Stomach (tissue), 9 donors: ENCODE measurements around the gene COA8. TPM values are rescaled to one million over a fixed set of nuclear protein-coding genes. Genes with fewer than 3 reads are reported as not detected.

Experiments
- DNase-seq, 2 donors: peaks; one replicate each; pipeline versions ENCODE4 v3.0.0 to v3.0.0-alpha.2; 2013 to 2019
- H3K27ac ChIP-seq, 5 donors: fragments of 200-600 bp in 4 of 5; sonication (generic) in 4 of 5; one replicate each; pipeline ENCODE4 v1.5.1; 2013 to 2019; ENCODE audit warnings: mild to moderate bottlenecking in 1 of 5, moderate library complexity in 1 of 5
- H3K27me3 ChIP-seq, 3 donors: fragments of 200-600 bp; sonication (generic); one replicate each; pipeline ENCODE4 v1.5.1; 2017 to 2019; ENCODE audit warnings: mixed run types in 1 of 3
- H3K36me3 ChIP-seq, 4 donors: fragments of 200-600 bp; sonication (generic); 1 replicate in 3 of 4; 2 replicates in 1 of 4; pipeline ENCODE4 v1.5.1; 2016 to 2019
- H3K4me1 ChIP-seq, 4 donors: fragments of 200-600 bp; sonication (generic); one replicate each; pipeline ENCODE4 v1.5.1; 2016 to 2019
- H3K4me3 ChIP-seq, 4 donors: fragments of 200-600 bp; sonication (generic) in 3 of 4; one replicate each; pipeline ENCODE4 v1.5.1; 2016 to 2019; ENCODE audit warnings: mild to moderate bottlenecking in 1 of 4
- H3K9me3 ChIP-seq, 4 donors: fragments of 200-600 bp; sonication (generic); one replicate each; pipeline ENCODE4 v1.5.1; 2016 to 2019
- EP300 ChIP-seq: sonication (generic); formaldehyde crosslinking; IDR thresholded peaks from one replicate; pipeline ENCODE4 v1.6.1; 2017; ENCODE audit warnings: antibody characterized with exemption
- POLR2A ChIP-seq, 4 donors: fragments of 450-650 bp; IDR thresholded peaks; one replicate each; pipeline ENCODE4 v1.6.1; 2016; ENCODE audit warnings: antibody characterized with exemption in 4 of 4, control low read depth in 2 of 4, mild to moderate bottlenecking in 1 of 4, moderate library complexity in 1 of 4
- POLR2AphosphoS5 ChIP-seq, 3 donors: sonication (generic); formaldehyde crosslinking; IDR thresholded peaks; one replicate each; pipeline ENCODE4 v1.6.1; 2016; ENCODE audit warnings: antibody characterized with exemption in 3 of 3
- WGBS, 5 donors: extraction: QIAGEN DNeasy Blood & Tissue Kit in 3 of 5; methylation state at CpG; one replicate each; pipeline versions ENCODE4 v1.1.5 to v1.1.7; 2013 to 2018; 5-methylcytosine and 5-hydroxymethylcytosine counted together
- intact Hi-C: fragments of 100-400 bp; cut with DNase I; formaldehyde crosslinking; loops from one replicate; pipeline ENCODE4 v1.15.1; 2023; ENCODE audit warnings: low total_unique reads
- polyA plus RNA-seq, 3 donors: library from polyadenylated mRNA; stranded (reverse); fragments of 200-250 nt; gene quantifications; one replicate each; pipeline ENCODE4 v1.2.3, GENCODE V29; 2013
- total RNA-seq, 5 donors: library from RNA; depleted of rRNA; stranded (reverse); fragments of >200 nt; gene quantifications; one replicate each; pipeline versions ENCODE4 v1.1.0 to v1.2.3, GENCODE V29; 2014 to 2016
- TF ChIP-seq, protein P1 (sequence below), 7 experiments: fragments of 450-650 bp in 4 of 7; fragments of 200-600 bp in 3 of 7; sonication (generic) in 3 of 7; IDR thresholded peaks; one replicate each; pipeline ENCODE4 v1.5.1; 2016 to 2019; ENCODE audit warnings: antibody characterized with exemption in 7 of 7, control low read depth in 2 of 7, mild to moderate bottlenecking in 1 of 7
- donor health status: healthy with polysubstance abuse.
- donor health status: Bipolar disorder and iron deficiency.
- donor health status: healthy.

The COA8 gene
- total and polyA plus RNA-seq, 8 donors, result 6.4 to 96.5 (median 21.0) TPM

- peak; percentile 76 to 89 (median 77) for TF ChIP-seq POLR2AphosphoS5 (IDR thresholded peaks at IDR 0.05)
- TF ChIP-seq POLR2A (IDR thresholded peaks at IDR 0.05), result no peak
- H3K36me3 ChIP-seq, result peaks cover 11 to 75% (median 60%) of the 10 kb centered on the region in 4 donors
- peak; percentile 96 for DNase-seq
- no peaks in the 10 kb centered on the region for H3K9me3 ChIP-seq
- H3K4me3 ChIP-seq, result peak overlapping the region in 1 of 4 donors; percentile 20
- intact Hi-C loops, result no loop called here
- no peaks in the 10 kb centered on the region for H3K27me3 ChIP-seq
- H3K27ac ChIP-seq, result peak overlapping the region; percentile 78 to 89 (median 85)
- peaks cover 36 to 61% (median 48%) of the 10 kb centered on the region in 4 donors for H3K4me1 ChIP-seq
- WGBS, 5 donors, result 14 to 36% (median 17%) methylated on average over 9 of the region's 9 CpGs
Observed at GRCh38 chr14:103576371-103577024, 13.7 kb downstream of the COA8 start.

DNA sequence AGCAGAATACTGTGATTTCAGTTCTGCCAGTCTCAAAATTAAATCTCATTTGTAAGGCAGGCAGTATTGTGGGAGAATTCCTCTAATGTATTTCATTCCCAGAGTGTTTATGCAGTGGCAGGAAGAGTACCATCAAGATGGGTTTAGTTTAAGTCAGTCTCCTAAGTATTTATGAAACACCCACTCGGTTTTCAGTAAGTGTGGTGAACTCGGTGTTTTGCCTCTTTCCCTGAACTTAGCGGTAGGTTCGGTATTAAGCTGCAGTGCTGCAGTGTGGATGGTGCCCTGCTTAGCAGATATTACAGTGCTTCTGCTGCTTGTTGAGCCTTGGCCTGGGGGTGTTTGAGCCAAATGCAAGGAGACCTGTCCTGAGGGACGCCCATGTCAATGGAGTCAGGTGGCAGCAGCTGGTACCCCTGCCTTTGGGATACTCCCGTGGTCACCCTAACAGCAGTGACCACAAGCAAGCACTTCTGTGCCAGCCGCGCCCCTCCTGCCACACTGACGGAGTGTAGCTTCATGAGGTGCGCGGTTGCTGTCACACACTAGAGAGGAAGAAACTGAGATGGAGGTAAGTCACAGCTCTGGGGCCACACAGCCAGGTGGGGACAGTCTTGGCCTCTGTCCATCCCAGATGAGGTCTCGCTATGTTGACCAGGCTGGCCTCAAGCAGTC is 15.8 kb downstream of the COA8 start:
- DNase-seq, result no peak
- H3K27ac ChIP-seq, result no peak overlapping the region
- H3K36me3 ChIP-seq, result peaks cover 11 to 69% (median 60%) of the 10 kb centered on the region in 4 donors

GRCh38 chr14:103581206-103581605 is 18.4 kb downstream of the COA8 start:
- Histone ChIP-seq H3K36me3 (peaks cover 11 to 48% (median 45%) of the 10 kb centered on the region in 4 donors), H3K4me3 (no peak overlapping the region), H3K9me3 (no peaks in the 10 kb centered on the region), H3K27ac (no peak overlapping the region), H3K4me1 (peaks cover 13 to 17% (median 15%) of the 10 kb centered on the region in 4 donors), H3K27me3 (no peaks in the 10 kb centered on the region)
- intact Hi-C loops, result no loop called here
- no peak for DNase-seq
- TF ChIP-seq, protein P1, sequence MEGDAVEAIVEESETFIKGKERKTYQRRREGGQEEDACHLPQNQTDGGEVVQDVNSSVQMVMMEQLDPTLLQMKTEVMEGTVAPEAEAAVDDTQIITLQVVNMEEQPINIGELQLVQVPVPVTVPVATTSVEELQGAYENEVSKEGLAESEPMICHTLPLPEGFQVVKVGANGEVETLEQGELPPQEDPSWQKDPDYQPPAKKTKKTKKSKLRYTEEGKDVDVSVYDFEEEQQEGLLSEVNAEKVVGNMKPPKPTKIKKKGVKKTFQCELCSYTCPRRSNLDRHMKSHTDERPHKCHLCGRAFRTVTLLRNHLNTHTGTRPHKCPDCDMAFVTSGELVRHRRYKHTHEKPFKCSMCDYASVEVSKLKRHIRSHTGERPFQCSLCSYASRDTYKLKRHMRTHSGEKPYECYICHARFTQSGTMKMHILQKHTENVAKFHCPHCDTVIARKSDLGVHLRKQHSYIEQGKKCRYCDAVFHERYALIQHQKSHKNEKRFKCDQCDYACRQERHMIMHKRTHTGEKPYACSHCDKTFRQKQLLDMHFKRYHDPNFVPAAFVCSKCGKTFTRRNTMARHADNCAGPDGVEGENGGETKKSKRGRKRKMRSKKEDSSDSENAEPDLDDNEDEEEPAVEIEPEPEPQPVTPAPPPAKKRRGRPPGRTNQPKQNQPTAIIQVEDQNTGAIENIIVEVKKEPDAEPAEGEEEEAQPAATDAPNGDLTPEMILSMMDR (IDR thresholded peaks at IDR 0.05), result no peak
- no peak for TF ChIP-seq EP300
- TF ChIP-seq POLR2AphosphoS5 (IDR thresholded peaks at IDR 0.05), result no peak
- no peak for TF ChIP-seq POLR2A (IDR thresholded peaks at IDR 0.05)
- 89 to 94% (median 92%) methylated on average over 11 of the region's 11 CpGs for WGBS, 5 donors

More for the DNA sequence above, 15.8 kb downstream of the COA8 start:
- no peak for TF ChIP-seq POLR2A (IDR thresholded peaks at IDR 0.05)
- TF ChIP-seq, protein P1 (IDR thresholded peaks at IDR 0.05), result no peak
- TF ChIP-seq POLR2AphosphoS5 (IDR thresholded peaks at IDR 0.05), result no peak
- no peak for TF ChIP-seq EP300
- WGBS, 5 donors, result 84 to 94% (median 91%) methylated on average over 9 to 12 of the region's 12 CpGs
- no peaks in the 10 kb centered on the region for H3K27me3 ChIP-seq
- intact Hi-C loops, result no loop called here
- H3K9me3 ChIP-seq, result no peaks in the 10 kb centered on the region
- peaks cover 28 to 44% (median 38%) of the 10 kb centered on the region in 4 donors for H3K4me1 ChIP-seq
- no peak overlapping the region for H3K4me3 ChIP-seq

DNA sequence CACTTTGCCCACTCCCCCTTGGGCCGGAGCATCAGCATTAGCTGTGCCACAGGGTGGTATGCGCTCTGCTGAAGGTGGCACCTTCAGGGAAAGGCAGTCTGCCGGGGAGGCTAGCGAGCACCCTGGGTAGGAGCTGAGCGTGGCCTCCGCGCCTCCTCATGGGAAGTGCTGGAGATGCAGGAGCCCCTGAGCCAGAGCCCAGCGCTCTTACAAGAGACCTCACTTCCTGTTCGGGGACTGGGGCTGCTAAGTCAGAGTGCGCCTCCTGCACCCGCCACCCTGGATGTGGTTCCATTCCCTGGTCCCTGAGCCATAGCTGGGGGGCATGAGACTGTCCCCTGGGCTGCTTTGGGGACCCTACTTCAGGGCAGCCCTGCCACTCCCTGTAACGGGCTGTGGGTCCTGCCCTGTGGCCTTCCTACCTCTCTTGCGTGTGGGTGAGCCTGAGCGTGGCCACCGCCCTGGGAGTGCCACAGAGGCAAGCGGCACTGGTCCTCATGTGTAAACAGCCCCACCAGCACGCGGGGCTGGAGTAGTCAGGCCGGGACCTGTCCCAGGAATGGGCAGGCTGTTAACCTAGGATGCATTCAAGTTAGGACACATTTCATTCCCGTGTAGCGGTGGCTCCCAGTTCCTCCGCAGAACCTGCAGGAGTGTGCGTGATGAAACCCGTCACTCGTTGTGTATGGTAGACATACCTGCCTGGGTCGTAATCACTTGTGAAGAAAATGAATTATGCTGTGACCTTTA is 19.4 kb downstream of the COA8 start:
- TF ChIP-seq EP300 (no peak), POLR2AphosphoS5 (IDR thresholded peaks at IDR 0.05) (no peak)
- Histone ChIP-seq H3K4me3 (no peak overlapping the region), H3K27ac (no peak overlapping the region), H3K27me3 (no peaks in the 10 kb centered on the region), H3K9me3 (no peaks in the 10 kb centered on the region), H3K4me1 (peaks cover 3 to 8% (median 5%) of the 10 kb centered on the region in 4 donors), H3K36me3 (peaks cover 11 to 48% (median 45%) of the 10 kb centered on the region in 4 donors)
- intact Hi-C loops, result no loop called here
- no peak for DNase-seq
- WGBS, 5 donors, result 80 to 95% (median 82%) methylated on average over 9 to 26 of the region's 26 CpGs

GRCh38 chr14:103584326-103584915 is 21.7 kb downstream of the COA8 start:
- WGBS, 5 donors, result 81 to 88% (median 84%) methylated on average over 11 of the region's 11 CpGs
- Histone ChIP-seq H3K36me3 (peaks cover 7 to 51% (median 44%) of the 10 kb centered on the region in 4 donors), H3K9me3 (no peaks in the 10 kb centered on the region), H3K27ac (no peak overlapping the region), H3K27me3 (no peaks in the 10 kb centered on the region), H3K4me1 (no peaks in the 10 kb centered on the region), H3K4me3 (no peak overlapping the region)
- intact Hi-C loops, result no loop called here
- DNase-seq, result no peak
- TF ChIP-seq, protein P1 (IDR thresholded peaks at IDR 0.05), result no peak
- TF ChIP-seq POLR2A (IDR thresholded peaks at IDR 0.05) (no peak), POLR2AphosphoS5 (IDR thresholded peaks at IDR 0.05) (no peak), EP300 (no peak)
